KG1 (cell line): ENCODE measurements around the gene ECHDC3.
A peak's percentile ranks its signal among the peaks of the same experiment; 100 is the strongest.

ENCODE experiments used
- DNase-seq: peaks from one replicate; lab custom pipeline; 2025; lab: John Stamatoyannopoulos, UW

The ECHDC3 gene

GRCh38 chr10:11750420-11750819 lies 8.2 kb downstream of the ECHDC3 start:
- DNase-seq, result no peak

- DNase-seq, result no peak
These were observed 12.0 kb downstream of the ECHDC3 start for GRCh38 chr10:11754173-11754572.

GRCh38 chr10:11754620-11755019 lies 12.4 kb downstream of the ECHDC3 start:
- DNase-seq, result no peak

- DNase-seq, result no peak
These were observed 13.5 kb downstream of the ECHDC3 start for GRCh38 chr10:11755512-11756263.

- no peak for DNase-seq
These were observed 14.7 kb downstream of the ECHDC3 start for GRCh38 chr10:11756766-11757315.

GRCh38 chr10:11757454-11757820 lies 15.3 kb downstream of the ECHDC3 start:
- no peak for DNase-seq

- peak; percentile 42 for DNase-seq
These were observed 15.8 kb downstream of the ECHDC3 start for GRCh38 chr10:11757821-11758463.

- no peak for DNase-seq
These were observed 16.5 kb downstream of the ECHDC3 start for GRCh38 chr10:11758527-11759236.

GRCh38 chr10:11759347-11759746 lies 17.2 kb downstream of the ECHDC3 start:
- no peak for DNase-seq

- DNase-seq, result no peak
These were observed 18.0 kb downstream of the ECHDC3 start for GRCh38 chr10:11760151-11760550.

GRCh38 chr10:11760861-11761260 lies 18.7 kb downstream of the ECHDC3 start:
- DNase-seq, result no peak

GRCh38 chr10:11761431-11761830 lies 19.2 kb downstream of the ECHDC3 start:
- no peak for DNase-seq

GRCh38 chr10:11762706-11763500 lies 20.7 kb downstream of the ECHDC3 start:
- DNase-seq, result no peak

GRCh38 chr10:11763501-11763861 lies 21.3 kb downstream of the ECHDC3 start:
- DNase-seq, result no peak

- DNase-seq, result no peak
These were observed 23.0 kb downstream of the ECHDC3 start for GRCh38 chr10:11765141-11765540.

GRCh38 chr10:11772575-11773288 lies 30.6 kb downstream of the ECHDC3 start:
- DNase-seq, result no peak

- no peak for DNase-seq
These were observed 31.7 kb downstream of the ECHDC3 start for GRCh38 chr10:11773761-11774441.

- DNase-seq, result no peak
These were observed 33.2 kb downstream of the ECHDC3 start for GRCh38 chr10:11775412-11775811.

- DNase-seq, result no peak
These were observed 33.9 kb downstream of the ECHDC3 start for GRCh38 chr10:11776080-11776479.

- no peak for DNase-seq
These were observed 38.9 kb downstream of the ECHDC3 start for GRCh38 chr10:11781114-11781513.
